CD14-positive monocyte (primary cell): ENCODE results near the gene KIAA0930. TPM values are rescaled to one million over a fixed set of nuclear protein-coding genes. Genes with fewer than 3 reads are reported as not detected.
A peak's percentile ranks its signal among the peaks of the same experiment; 100 is the strongest.

ENCODE experiments used
- DNase-seq, 3 donors: peaks; one replicate each; pipeline ENCODE4 v3.0.0-alpha.2; 2011 to 2022
- H2AFZ ChIP-seq: 2 replicates; pipeline ENCODE4 v1.6.0; 2012; ENCODE audit warnings: mild to moderate bottlenecking, low read depth, low read length, inconsistent platforms; ENCODE audit not compliant: insufficient read depth, poor library complexity, severe bottlenecking
- H3K27ac ChIP-seq, 2 donors: 1 replicate in 1 of 2; 2 replicates in 1 of 2; pipeline ENCODE4 v1.5.1; 2012 to 2013; ENCODE audit warnings: low read length in 2 of 2, control low read depth in 1 of 2, inconsistent platforms in 1 of 2, low read depth in 1 of 2, mild to moderate bottlenecking in 1 of 2
- H3K27me3 ChIP-seq, 2 donors: one replicate each; pipeline versions ENCODE4 v1.6.0 to v1.6.1; 2011 to 2013; ENCODE audit warnings: low read length in 2 of 2; ENCODE audit not compliant: control insufficient read depth in 2 of 2, insufficient read depth in 2 of 2
- H3K36me3 ChIP-seq, 2 donors: replicated peaks in 1 of 2; 1 replicate in 1 of 2; 2 replicates in 1 of 2; pipeline versions ENCODE4 v1.5.1 to v1.6.1; 2012 to 2013; ENCODE audit warnings: low read length in 2 of 2, control low read depth in 1 of 2, inconsistent platforms in 1 of 2, mild to moderate bottlenecking in 1 of 2; ENCODE audit not compliant: insufficient read depth in 2 of 2, control insufficient read depth in 1 of 2
- H3K4me1 ChIP-seq, 2 donors: 1 replicate in 1 of 2; 2 replicates in 1 of 2; pipeline versions ENCODE4 v1.5.1 to v1.6.1; 2012 to 2013; ENCODE audit warnings: low read length in 2 of 2, control low read depth in 1 of 2, inconsistent platforms in 1 of 2, mild to moderate bottlenecking in 1 of 2, moderate library complexity in 1 of 2; ENCODE audit not compliant: insufficient read depth in 2 of 2, control insufficient read depth in 1 of 2
- H3K4me2 ChIP-seq: replicated peaks from 2 replicates; pipeline ENCODE3; 2012; ENCODE audit warnings: low read length, moderate library complexity, mild to moderate bottlenecking; ENCODE audit not compliant: poor library complexity, severe bottlenecking; ENCODE audit errors: extremely low read depth
- H3K4me3 ChIP-seq, 3 experiments: fragments of 200-600 bp in 1 of 3; sonication (generic) in 1 of 3; replicated peaks in 1 of 3; 1 replicate in 2 of 3; 2 replicates in 1 of 3; pipeline ENCODE4 v1.5.1; 2011 to 2013; ENCODE audit warnings: low read length in 3 of 3, mild to moderate bottlenecking in 3 of 3, control low read depth in 2 of 3, low read depth in 2 of 3, inconsistent platforms in 1 of 3, moderate library complexity in 1 of 3
- H3K79me2 ChIP-seq: 2 replicates; pipeline ENCODE4 v1.6.0; 2012; ENCODE audit warnings: mild to moderate bottlenecking, control low read depth, inconsistent platforms, low read length, moderate library complexity; ENCODE audit not compliant: insufficient read depth
- H3K9ac ChIP-seq: 2 replicates; pipeline ENCODE4 v1.6.0; 2017; ENCODE audit warnings: low read length, mild to moderate bottlenecking; ENCODE audit not compliant: insufficient read depth, poor library complexity, severe bottlenecking
- H3K9me3 ChIP-seq, 2 donors: replicated peaks in 1 of 2; 1 replicate in 1 of 2; 2 replicates in 1 of 2; pipeline versions ENCODE4 v1.5.1 to v1.6.1; 2012 to 2013; ENCODE audit warnings: low read length in 2 of 2, control low read depth in 1 of 2; ENCODE audit not compliant: control insufficient read depth in 1 of 2, insufficient read depth in 1 of 2
- H4K20me1 ChIP-seq: 2 replicates; pipeline ENCODE4 v1.6.0; 2012; ENCODE audit warnings: mild to moderate bottlenecking, low read length, control low read depth, moderate library complexity; ENCODE audit not compliant: insufficient read depth
- H3K27ac Mint-ChIP-seq, 7 donors: one replicate each; pipeline ENCODE4 v1.8.0; 2020; ENCODE audit warnings: mild to moderate bottlenecking in 7 of 7, mixed read lengths in 7 of 7, moderate library complexity in 6 of 7, inconsistent platforms in 2 of 7
- H3K27me3 Mint-ChIP-seq, 3 donors: one replicate each; pipeline ENCODE4 v1.8.0; 2021 to 2022; ENCODE audit warnings: low read depth in 3 of 3, mild to moderate bottlenecking in 3 of 3, mixed read lengths in 3 of 3, moderate library complexity in 3 of 3, inconsistent platforms in 1 of 3
- H3K36me3 Mint-ChIP-seq, 2 donors: one replicate each; pipeline ENCODE4 v1.8.0; 2020; ENCODE audit warnings: mixed read lengths in 2 of 2, inconsistent platforms in 1 of 2, mild to moderate bottlenecking in 1 of 2
- H3K4me1 Mint-ChIP-seq: one replicate; pipeline ENCODE4 v1.8.0; 2020; ENCODE audit warnings: mild to moderate bottlenecking, mixed read lengths
- H3K4me3 Mint-ChIP-seq, 2 donors: one replicate each; pipeline ENCODE4 v1.8.0; 2020; ENCODE audit warnings: mild to moderate bottlenecking in 2 of 2, mixed read lengths in 2 of 2, moderate library complexity in 1 of 2
- H3K9me3 Mint-ChIP-seq, 7 donors: one replicate each; pipeline ENCODE4 v1.8.0; 2020 to 2022; ENCODE audit warnings: mixed read lengths in 7 of 7, mild to moderate bottlenecking in 6 of 7, moderate library complexity in 6 of 7, inconsistent platforms in 2 of 7
- WGBS: methylation state at CpG from one replicate; pipeline ENCODE4 v1.1.5; 2013; ENCODE audit warnings: missing lambda C conversion rate; ENCODE audit not compliant: insufficient coverage; 5-methylcytosine and 5-hydroxymethylcytosine counted together
- intact Hi-C, 2 donors: fragments of 100-400 bp; cut with micrococcal nuclease; formaldehyde crosslinking; loops; one replicate each; pipeline versions ENCODE4 v1.15.0 to v1.15.1; 2023
- polyA plus RNA-seq, 3 donors: library from polyadenylated mRNA; depleted of rRNA in 1 of 3; unstranded in 2 of 3; stranded (reverse) in 1 of 3; fragments of 300-500 nt in 2 of 3; fragments of >200 nt in 1 of 3; fragmentation: Illumina TruSeq in 2 of 3; gene quantifications; 1 replicate in 2 of 3; 2 replicates in 1 of 3; pipeline ENCODE4 v1.2.3, GENCODE V29; 2012 to 2021
- TF ChIP-seq, protein P1 (sequence below): fragments of 200-600 bp; IDR thresholded peaks from one replicate; pipeline ENCODE4 v1.8.0; 2022; ENCODE audit warnings: antibody characterized with exemption, mild to moderate bottlenecking

Gene KIAA0930
- polyA plus RNA-seq, 3 donors, result 14.0 to 89.1 (median 15.6) TPM

DNA sequence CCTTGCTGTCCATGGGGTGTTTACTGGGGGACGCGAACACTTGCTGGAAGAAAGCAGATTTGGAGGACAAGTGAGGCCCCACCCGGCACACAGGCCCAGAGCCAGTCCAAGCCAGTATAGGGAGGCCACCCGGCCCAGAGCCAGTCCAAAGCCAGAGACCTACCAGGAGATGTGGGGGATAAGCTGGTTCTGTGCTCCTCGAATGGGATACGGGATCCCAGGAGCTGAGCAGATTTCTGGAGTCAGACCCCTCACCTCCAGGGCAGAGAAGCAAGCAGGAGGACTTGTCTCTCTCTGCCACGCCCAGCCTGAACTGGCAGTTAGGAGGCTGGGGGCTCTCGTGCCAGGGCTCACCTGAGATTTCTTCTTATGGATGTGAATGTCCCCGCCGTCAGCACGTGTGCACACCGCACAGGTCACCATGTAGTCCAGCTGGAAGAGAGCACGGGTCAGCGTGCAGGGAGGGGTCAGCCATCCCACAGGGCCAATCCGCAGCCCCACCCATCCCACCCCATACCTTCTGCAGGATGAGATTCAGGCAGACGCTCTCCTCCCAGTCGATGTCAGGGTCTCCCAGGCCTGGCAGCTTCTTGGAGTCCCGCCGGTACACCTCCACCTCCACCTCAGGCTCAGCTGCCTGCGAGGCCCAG is 35.3 kb downstream of the KIAA0930 start:
- peaks cover 89 to 98% of the 10 kb centered on the region in 2 donors for H3K36me3 ChIP-seq
- H3K4me3 Mint-ChIP-seq, result no peak overlapping the region
- no peak for DNase-seq

DNA sequence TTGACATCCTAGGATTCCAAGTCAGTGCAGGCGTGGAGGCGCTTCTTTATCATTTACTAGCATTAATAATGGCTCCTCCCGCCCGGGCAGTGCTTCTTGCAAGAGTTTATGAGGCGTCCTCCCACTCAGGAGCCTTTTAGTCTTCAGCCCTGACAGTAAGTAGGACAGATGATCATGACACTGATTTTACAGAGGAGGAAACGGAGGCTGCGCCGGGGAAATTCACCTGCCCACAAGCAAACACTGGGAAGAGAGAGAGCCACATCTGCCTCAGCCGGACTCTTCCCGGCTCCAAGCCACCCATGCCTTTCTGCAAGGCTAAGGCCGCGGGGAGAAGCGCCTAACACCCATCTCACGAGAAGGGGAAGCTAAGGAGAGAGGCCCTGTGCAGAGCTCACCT is 35.9 kb downstream of the KIAA0930 start:
- Histone ChIP-seq H3K27me3 (no peaks in the 10 kb centered on the region), H3K4me2 (no peak overlapping the region), H3K9me3 (no peaks in the 10 kb centered on the region), H3K27ac (peak overlapping the region in 1 of 2 donors; percentile 41), H3K4me1 (no peaks in the 10 kb centered on the region), H3K79me2 (peaks cover 95% of the 10 kb centered on the region), H3K36me3 (peaks cover 89 to 98% of the 10 kb centered on the region in 2 donors), H3K9ac (no peak overlapping the region), H3K4me3 (no peak overlapping the region), H2AFZ (no peak overlapping the region), H4K20me1 (peaks cover 100% of the 10 kb centered on the region)
- intact Hi-C loops, result loop anchor here (5.0 kb wide), 2 partner anchors 33 to 37 kb away; partner anchors contain the start of gene KIAA0930 (in 1 of the 2)
- H3K9me3 Mint-ChIP-seq, result peaks cover 0 to 2% (median 0%) of the 10 kb centered on the region in 7 donors
- peaks cover 0 to 2% (median 0%) of the 10 kb centered on the region in 3 donors for H3K27me3 Mint-ChIP-seq
- H3K36me3 Mint-ChIP-seq, result peaks cover 61 to 92% of the 10 kb centered on the region in 2 donors
- TF ChIP-seq, protein P1, sequence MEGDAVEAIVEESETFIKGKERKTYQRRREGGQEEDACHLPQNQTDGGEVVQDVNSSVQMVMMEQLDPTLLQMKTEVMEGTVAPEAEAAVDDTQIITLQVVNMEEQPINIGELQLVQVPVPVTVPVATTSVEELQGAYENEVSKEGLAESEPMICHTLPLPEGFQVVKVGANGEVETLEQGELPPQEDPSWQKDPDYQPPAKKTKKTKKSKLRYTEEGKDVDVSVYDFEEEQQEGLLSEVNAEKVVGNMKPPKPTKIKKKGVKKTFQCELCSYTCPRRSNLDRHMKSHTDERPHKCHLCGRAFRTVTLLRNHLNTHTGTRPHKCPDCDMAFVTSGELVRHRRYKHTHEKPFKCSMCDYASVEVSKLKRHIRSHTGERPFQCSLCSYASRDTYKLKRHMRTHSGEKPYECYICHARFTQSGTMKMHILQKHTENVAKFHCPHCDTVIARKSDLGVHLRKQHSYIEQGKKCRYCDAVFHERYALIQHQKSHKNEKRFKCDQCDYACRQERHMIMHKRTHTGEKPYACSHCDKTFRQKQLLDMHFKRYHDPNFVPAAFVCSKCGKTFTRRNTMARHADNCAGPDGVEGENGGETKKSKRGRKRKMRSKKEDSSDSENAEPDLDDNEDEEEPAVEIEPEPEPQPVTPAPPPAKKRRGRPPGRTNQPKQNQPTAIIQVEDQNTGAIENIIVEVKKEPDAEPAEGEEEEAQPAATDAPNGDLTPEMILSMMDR, result no peak
- WGBS, result 87% methylated on average over 10 of the region's 14 CpGs
- DNase-seq, result no peak
- no peak overlapping the region for H3K4me3 Mint-ChIP-seq
- peaks cover 2% of the 10 kb centered on the region for H3K4me1 Mint-ChIP-seq
- H3K27ac Mint-ChIP-seq, result peak overlapping the region in 4 of 7 donors; percentile 31 to 83 (median 52)

More for the DNA sequence above, 35.3 kb downstream of the KIAA0930 start:
- WGBS, result 100% methylated on average over 8 of the region's 20 CpGs
- peaks cover 0 to 2% (median 0%) of the 10 kb centered on the region in 7 donors for H3K9me3 Mint-ChIP-seq
- H3K27me3 Mint-ChIP-seq, result peaks cover 0 to 2% (median 0%) of the 10 kb centered on the region in 3 donors
- Histone ChIP-seq H3K9me3 (no peaks in the 10 kb centered on the region), H3K9ac (no peak overlapping the region), H3K27me3 (no peaks in the 10 kb centered on the region), H3K4me2 (no peak overlapping the region), H3K4me1 (no peaks in the 10 kb centered on the region), H3K27ac (peak overlapping the region in 1 of 2 donors; percentile 41), H4K20me1 (peaks cover 100% of the 10 kb centered on the region), H3K4me3 (no peak overlapping the region), H2AFZ (no peak overlapping the region), H3K79me2 (peaks cover 98% of the 10 kb centered on the region)
- TF ChIP-seq, protein P1, result no peak
- peaks cover 64 to 92% of the 10 kb centered on the region in 2 donors for H3K36me3 Mint-ChIP-seq
- H3K4me1 Mint-ChIP-seq, result peaks cover 3% of the 10 kb centered on the region
- intact Hi-C loops, result loop anchor here (5.0 kb wide), 2 partner anchors 33 to 37 kb away; partner anchors contain the start of gene KIAA0930 (in 1 of the 2)
- peak overlapping the region in 4 of 7 donors; percentile 31 to 83 (median 52) for H3K27ac Mint-ChIP-seq
